Loucy (cell line): ENCODE results near the gene ACCS.
A peak's percentile ranks its signal among the peaks of the same experiment; 100 is the strongest.

ENCODE experiments used
- H2AFZ ChIP-seq: fragments of 200-600 bp; sonication (generic); 2 replicates; pipeline ENCODE4 v1.6.0; 2016; ENCODE audit warnings: antibody characterized with exemption, mild to moderate bottlenecking, low read length, moderate library complexity
- H3F3A ChIP-seq: fragments of 200-600 bp; 2 replicates; pipeline ENCODE4 v1.6.0; 2016; ENCODE audit warnings: antibody characterized with exemption, low read depth, mild to moderate bottlenecking
- H3K27me3 ChIP-seq: fragments of 200-600 bp; sonication (generic); 2 replicates; pipeline ENCODE4 v1.6.1; 2014; ENCODE audit warnings: low read length, mild to moderate bottlenecking; ENCODE audit not compliant: insufficient read depth, poor library complexity, severe bottlenecking
- H3K36me3 ChIP-seq: fragments of 200-600 bp; sonication (generic); 2 replicates; pipeline ENCODE4 v1.6.1; 2016; ENCODE audit warnings: low read length; ENCODE audit not compliant: insufficient read depth
- H3K4me1 ChIP-seq: fragments of 200-600 bp; sonication (generic); 2 replicates; pipeline ENCODE4 v1.5.1; 2014; ENCODE audit warnings: low read length, mild to moderate bottlenecking; ENCODE audit not compliant: insufficient read depth, poor library complexity, severe bottlenecking
- H3K4me2 ChIP-seq: fragments of 200-600 bp; sonication (generic); 2 replicates; pipeline ENCODE4 v1.6.0; 2014; ENCODE audit warnings: antibody characterized with exemption, low read length, low read depth, mild to moderate bottlenecking; ENCODE audit not compliant: poor library complexity, severe bottlenecking
- H3K4me3 ChIP-seq: fragments of 200-600 bp; sonication (generic); 2 replicates; pipeline ENCODE4 v1.5.1; 2014; ENCODE audit warnings: low read length, mild to moderate bottlenecking, mixed read lengths; ENCODE audit not compliant: poor library complexity, severe bottlenecking
- H3K79me2 ChIP-seq: fragments of 200-600 bp; sonication (generic); 2 replicates; pipeline ENCODE4 v1.6.1; 2014; ENCODE audit warnings: low read length; ENCODE audit not compliant: insufficient read depth
- H3K9ac ChIP-seq: fragments of 200-600 bp; sonication (generic); 2 replicates; pipeline ENCODE4 v1.6.0; 2014; ENCODE audit warnings: mild to moderate bottlenecking, low read depth, low read length, moderate library complexity; ENCODE audit not compliant: poor library complexity, severe bottlenecking
- H3K9me2 ChIP-seq: fragments of 200-600 bp; sonication (generic); replicated peaks from 2 replicates; pipeline ENCODE4 v1.6.1; 2016; ENCODE audit warnings: low read depth, low read length, mixed read lengths
- H3K9me3 ChIP-seq: fragments of 200-600 bp; sonication (generic); 2 replicates; pipeline ENCODE4 v1.6.1; 2014; ENCODE audit warnings: mild to moderate bottlenecking, antibody characterized with exemption, low read length, low read depth; ENCODE audit not compliant: insufficient read depth
- H4K20me1 ChIP-seq: fragments of 200-600 bp; sonication (generic); 2 replicates; pipeline ENCODE4 v1.6.0; 2014; ENCODE audit warnings: antibody characterized with exemption, low read length, mild to moderate bottlenecking; ENCODE audit not compliant: insufficient read depth, poor library complexity, severe bottlenecking
- CTCF ChIP-seq: fragments of 200-600 bp; sonication (generic); conservative IDR thresholded peaks from 2 replicates; pipeline ENCODE4 v1.5.1; 2014; ENCODE audit warnings: mild to moderate bottlenecking, antibody characterized with exemption, low read length
- EZH2phosphoT487 ChIP-seq: fragments of 200-600 bp; IDR thresholded peaks from 2 replicates; pipeline ENCODE4 v1.6.1; 2018; ENCODE audit warnings: antibody characterized with exemption, mild to moderate bottlenecking, moderate library complexity, borderline replicate concordance

The ACCS gene

GRCh38 chr11:44085330-44085729, 19.3 kb downstream of the ACCS start:
- H4K20me1 ChIP-seq, result no peaks in the 10 kb centered on the region
- peaks cover 6% of the 10 kb centered on the region; the same call in 1 of the 2 replicates for H3K36me3 ChIP-seq
- H3K4me3 ChIP-seq, result no peak overlapping the region
- H3K9me3 ChIP-seq, result 0 out of 2 replicates have a peak, but pooled peaks cover 3% of the 10 kb centered on the region
- no peaks in the 10 kb centered on the region for H3K27me3 ChIP-seq
- no peaks in the 10 kb centered on the region for H3K79me2 ChIP-seq
- no peak overlapping the region for H3K4me2 ChIP-seq
- H3K4me1 ChIP-seq, result peaks cover 11% of the 10 kb centered on the region
- H3K9ac ChIP-seq, result no peak overlapping the region
- no peaks in the 10 kb centered on the region for H3K9me2 ChIP-seq
- TF ChIP-seq EZH2phosphoT487 (no peak), CTCF (no peak)
- H2AFZ ChIP-seq, result no peak overlapping the region
- H3F3A ChIP-seq, result no peaks in the 10 kb centered on the region

GRCh38 chr11:44088377-44088776, 22.3 kb downstream of the ACCS start:
- H3K79me2 ChIP-seq, result no peaks in the 10 kb centered on the region
- no peak overlapping the region for H3K9ac ChIP-seq
- H3K27me3 ChIP-seq, result no peaks in the 10 kb centered on the region
- H3K9me2 ChIP-seq, result no peaks in the 10 kb centered on the region
- 0 out of 2 replicates have a peak, but pooled peaks cover 3% of the 10 kb centered on the region for H3K9me3 ChIP-seq
- H3K4me1 ChIP-seq, result peaks cover 11% of the 10 kb centered on the region
- TF ChIP-seq CTCF (no peak), EZH2phosphoT487 (no peak)
- H3K4me2 ChIP-seq, result peak overlapping the region; percentile 36
- H3K36me3 ChIP-seq, result no peaks in the 10 kb centered on the region; the same call in 1 of the 2 replicates
- H3K4me3 ChIP-seq, result peak overlapping the region; percentile 36
- H4K20me1 ChIP-seq, result no peaks in the 10 kb centered on the region
- no peak overlapping the region for H2AFZ ChIP-seq
- no peaks in the 10 kb centered on the region for H3F3A ChIP-seq

- Histone ChIP-seq H3K9me3 (0 out of 2 replicates have a peak, but pooled peaks cover 3% of the 10 kb centered on the region), H3K4me2 (peak overlapping the region; percentile 36), H3K9me2 (no peaks in the 10 kb centered on the region), H3K27me3 (no peaks in the 10 kb centered on the region), H3F3A (no peaks in the 10 kb centered on the region), H3K36me3 (no peaks in the 10 kb centered on the region), H4K20me1 (no peaks in the 10 kb centered on the region), H3K79me2 (no peaks in the 10 kb centered on the region), H3K4me1 (peaks cover 11% of the 10 kb centered on the region), H2AFZ (no peak overlapping the region), H3K4me3 (peak overlapping the region; percentile 36), H3K9ac (no peak overlapping the region)
- TF ChIP-seq CTCF, result no peak
- TF ChIP-seq EZH2phosphoT487, result no peak
These were observed 22.8 kb downstream of the ACCS start for GRCh38 chr11:44088871-44089270.
